ENCODE measurements around the gene TNPO3.
"Not testable (repeated sequence)": the region's sequence is repeated elsewhere in the genome, so short reads cannot be mapped to it uniquely, and the experiment has no call there.

TNPO3 gene

DNA sequence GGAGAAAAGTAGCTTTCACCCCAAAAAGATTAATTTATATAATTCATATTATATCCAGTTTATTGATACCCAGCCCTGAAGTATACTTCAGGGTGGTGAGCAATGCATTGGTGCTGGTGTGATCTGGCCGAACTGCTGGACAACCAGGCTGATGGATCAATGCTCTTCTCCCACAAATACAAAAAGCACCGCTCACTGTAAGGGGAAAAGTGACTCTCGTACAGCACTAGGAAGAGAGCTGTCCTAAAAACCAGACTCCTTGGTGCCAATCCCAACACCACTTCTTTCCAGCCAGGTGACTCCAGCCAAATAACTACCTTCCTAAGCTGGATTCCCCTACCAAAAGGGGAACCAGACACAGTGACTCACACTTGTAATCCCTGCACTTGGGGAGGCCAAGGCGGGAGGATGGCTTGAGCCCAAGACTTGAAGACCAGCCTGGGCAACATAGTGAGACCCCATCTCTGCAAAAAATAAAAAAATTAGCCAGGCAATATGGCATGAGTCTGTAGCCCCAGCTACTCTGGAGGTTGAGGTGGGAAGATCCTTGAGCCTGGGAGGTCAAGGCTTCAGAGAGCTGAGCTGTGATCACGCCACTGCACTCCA, 13.1 kb upstream of the TNPO3 start:
- no peak for DNase-seq

DNA sequence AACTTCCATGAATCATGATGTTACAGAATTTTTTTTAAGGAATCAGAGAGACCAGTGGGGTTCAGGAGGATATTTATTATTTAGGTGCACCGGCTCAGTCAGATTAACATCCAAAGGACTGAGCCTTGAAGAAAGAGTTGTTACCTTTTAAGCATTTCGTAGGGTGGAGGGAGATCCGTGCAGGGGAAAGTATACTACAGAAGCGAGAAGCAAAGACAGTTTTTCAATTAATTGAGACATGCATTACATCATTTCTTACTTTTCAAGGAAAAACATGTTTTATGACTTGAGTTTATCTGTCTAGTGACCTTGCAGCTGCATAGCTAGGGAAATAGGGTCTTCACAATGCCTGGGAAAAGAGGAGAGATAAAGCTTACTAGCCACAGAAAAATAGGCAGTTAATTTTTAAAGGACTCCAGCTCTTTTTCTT, 12.2 kb upstream of the TNPO3 start:
- DNase-seq: not testable (repeated sequence)

DNA sequence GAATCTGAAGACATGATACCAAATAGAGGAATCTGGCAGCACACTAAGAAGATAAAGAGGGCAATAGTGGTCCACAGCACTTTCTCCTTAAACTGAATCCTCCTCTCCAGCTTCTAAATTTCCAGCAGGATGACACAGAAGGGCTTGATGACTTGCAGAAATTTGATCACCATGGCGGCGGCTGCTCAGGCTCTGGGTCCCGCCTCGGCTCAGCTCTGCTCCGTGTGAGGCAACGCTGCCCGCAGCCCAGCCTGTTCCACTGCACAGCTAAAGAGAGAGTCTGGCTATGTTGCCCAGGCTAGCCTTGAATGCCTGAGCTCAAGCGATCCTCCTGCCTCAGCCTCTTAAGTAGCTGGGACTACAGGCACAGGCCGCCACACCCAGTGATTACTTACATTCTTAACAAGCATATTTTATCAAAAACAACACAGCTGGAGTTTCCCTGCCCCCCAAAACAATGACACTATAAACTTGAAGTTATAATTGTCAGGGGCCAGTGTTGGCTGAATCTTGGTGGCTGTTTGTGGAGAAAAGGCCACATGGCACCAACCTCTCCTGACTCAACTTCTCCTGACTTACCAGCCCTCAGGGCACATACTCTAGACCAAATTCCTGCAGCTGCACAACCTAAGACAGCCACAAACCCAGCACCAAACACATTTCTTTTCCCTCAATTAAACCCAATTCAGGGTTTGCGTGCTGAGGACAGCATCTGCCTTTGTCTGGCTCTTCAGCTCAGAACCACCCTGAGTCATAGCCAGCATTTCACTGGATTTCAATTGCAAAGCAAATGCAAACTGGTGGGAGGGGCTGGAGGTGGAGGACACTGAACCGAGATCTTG, 11.6 kb upstream of the TNPO3 start:
- no peak for DNase-seq

DNA sequence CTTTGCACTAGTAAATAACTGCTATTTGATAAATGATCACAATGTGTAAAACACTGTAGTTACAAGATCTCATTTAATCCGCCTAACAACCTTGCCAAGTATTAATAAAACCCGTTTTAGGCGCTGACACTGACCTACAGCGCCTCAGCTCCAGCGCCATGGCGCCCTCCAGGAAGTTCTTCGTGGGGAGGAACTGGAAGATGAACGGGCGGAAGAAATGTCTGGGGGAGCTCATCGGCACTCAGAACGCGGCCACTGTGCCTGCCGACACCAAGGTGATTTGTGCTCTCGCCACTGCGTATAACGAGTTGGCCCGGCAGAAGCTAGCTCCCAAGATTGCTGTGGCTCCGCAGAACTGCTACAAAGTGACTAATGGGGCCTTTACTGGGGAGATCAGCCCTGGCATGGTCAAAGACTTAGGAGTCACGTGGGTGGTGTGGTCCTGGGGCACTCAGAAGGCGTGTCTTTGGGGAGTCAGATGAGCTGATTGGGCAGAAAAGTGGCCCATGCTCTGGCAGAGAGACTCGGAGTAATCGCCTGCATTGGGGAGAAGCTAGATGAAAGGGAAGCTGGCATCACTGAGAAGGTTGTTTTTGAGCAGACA, 1.1 kb upstream of the TNPO3 start:
- DNase-seq: no peak

DNA sequence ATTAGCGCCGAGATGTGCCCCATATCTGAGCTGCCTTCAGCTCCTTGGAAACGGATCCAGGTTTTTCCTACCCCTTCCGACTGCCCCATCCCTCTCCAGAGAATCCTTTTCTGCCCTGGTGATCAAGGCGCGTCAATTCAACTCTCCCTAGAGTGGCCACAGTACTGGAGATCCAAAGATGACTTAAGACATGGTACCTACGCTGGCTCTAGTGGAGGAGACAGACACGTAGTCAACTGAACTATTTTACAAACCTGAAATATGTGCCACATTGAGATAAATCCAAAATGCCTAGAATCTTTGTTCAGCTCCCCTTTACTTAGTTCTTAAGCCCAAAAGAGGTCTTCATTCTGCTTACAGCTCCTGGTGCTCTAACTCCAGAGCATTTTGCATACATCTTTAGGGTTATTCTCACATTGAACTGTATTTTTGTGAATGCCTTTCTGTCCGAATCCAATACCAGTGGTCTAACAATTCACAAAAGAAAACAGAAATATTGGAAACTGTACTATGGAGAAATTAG, 444 bp upstream of the TNPO3 start:
- DNase-seq: no peak

DNA sequence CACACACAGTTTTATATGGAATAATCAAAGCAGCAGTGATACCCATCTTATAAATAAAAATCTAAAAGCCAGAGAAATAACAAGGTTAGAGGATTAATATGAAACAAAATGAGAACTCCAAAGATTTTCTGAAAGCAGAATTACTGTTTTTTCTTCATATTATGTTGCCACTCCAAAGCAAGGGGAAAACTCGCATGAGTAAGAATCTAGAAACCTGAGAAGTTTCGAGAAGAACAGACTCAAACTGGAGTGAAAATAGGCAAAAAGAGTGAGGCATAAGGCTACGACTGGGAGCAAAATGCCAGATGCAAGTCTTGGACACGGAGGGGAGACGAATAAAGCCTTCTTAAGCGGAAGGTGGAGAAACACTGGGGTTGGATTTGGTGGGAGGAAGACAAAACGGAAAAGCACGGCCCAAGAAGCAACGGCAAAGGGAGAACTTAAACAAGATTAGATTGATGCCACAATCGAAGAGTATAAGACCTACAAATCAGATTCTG, 923 bp downstream of the TNPO3 start:
- DNase-seq: no peak

DNA sequence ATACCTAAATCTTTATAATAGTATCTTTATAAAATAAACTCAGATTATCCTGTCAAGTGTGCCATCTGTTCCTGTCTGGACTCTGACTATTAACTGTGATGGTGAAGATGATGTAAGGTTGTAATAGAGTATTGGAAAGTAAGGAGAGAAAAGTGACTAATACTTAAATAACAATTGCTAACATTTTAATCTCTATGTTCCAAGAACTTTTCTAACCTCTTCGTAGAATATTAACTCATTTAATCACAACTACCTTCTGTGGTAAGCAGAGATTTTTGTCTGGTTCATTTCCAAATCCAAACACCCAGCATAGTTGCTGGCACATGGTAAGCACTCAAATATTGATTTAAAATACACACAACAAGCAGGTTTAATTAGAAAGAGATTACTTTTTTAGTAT, 2.5 kb downstream of the TNPO3 start:
- DNase-seq: no peak

DNA sequence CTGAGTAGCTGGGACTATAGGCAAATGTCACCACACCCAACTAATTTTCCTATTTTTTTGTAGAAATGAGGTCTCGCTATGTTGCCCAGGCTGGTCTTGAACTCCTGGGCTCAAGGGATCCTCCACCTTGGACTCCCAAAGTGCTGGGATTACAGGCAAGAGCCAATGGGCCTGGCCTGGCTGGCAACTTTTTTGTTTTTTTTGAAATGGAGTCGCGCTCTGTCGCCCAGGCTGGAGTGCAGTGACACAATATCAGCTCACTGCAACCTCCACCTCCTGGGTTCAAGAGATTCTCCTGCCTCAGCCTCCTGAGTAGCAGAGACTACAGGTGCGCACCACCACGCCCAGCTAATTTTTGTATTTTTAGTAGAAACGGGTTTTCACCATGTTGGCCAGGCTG, 3.5 kb downstream of the TNPO3 start:
- DNase-seq: not testable (repeated sequence)

DNA sequence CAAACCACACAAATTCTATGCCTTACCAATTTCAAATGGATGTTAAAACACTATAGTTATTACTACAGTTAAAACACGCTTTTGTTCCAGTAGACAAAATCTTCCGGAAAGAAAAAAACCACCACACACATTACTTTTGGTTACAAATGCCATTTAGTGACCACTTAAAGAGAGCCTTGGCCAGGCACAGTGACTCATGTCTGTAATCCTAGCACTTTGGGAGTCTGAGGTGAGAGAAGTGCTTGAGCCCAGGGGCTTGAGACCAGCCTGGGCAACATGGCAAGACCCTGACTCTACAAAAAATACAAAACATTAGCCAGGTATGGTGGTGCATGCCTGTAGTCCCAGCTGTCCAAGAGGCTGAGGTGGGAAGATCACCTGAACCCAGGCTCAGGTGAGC, 7.2 kb downstream of the TNPO3 start:
- DNase-seq: no peak

DNA sequence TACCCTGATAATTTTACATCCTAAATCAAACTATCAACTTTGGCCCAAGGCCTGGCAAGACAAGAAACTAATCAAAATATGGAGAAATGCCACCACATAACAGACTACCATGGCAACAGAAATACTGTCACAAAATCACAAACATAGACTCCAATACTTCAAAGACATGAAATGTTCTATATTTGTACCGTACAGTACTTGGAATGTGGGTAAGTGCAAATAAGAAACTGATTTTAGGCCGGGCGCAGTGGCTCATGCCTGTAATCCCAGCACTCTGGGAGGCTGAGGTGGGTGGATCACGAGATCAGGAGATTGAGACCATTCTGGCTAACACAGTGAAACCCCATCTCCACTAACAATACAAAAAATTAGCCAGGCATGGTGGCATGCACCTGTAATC, 9.2 kb downstream of the TNPO3 start:
- DNase-seq: no peak

DNA sequence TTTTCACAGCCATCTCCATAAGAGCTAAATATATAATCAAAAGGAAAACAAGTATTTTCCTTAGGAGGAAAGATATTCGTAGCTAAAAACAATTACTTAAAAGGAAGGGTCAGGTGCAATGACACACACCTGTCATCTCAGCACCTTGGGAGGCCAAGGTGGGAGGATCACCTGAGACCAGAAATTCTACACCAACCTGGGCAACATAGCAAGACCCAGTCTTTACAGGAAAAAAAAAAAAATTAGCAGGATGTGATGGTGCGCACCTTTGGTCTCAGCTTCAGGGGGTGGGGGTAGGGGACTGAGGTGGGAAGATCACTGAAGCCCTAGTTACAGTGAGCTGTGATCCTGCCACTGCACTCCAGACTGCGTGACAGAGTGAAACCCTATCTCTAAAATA, 11.9 kb downstream of the TNPO3 start:
- DNase-seq: no peak

DNA sequence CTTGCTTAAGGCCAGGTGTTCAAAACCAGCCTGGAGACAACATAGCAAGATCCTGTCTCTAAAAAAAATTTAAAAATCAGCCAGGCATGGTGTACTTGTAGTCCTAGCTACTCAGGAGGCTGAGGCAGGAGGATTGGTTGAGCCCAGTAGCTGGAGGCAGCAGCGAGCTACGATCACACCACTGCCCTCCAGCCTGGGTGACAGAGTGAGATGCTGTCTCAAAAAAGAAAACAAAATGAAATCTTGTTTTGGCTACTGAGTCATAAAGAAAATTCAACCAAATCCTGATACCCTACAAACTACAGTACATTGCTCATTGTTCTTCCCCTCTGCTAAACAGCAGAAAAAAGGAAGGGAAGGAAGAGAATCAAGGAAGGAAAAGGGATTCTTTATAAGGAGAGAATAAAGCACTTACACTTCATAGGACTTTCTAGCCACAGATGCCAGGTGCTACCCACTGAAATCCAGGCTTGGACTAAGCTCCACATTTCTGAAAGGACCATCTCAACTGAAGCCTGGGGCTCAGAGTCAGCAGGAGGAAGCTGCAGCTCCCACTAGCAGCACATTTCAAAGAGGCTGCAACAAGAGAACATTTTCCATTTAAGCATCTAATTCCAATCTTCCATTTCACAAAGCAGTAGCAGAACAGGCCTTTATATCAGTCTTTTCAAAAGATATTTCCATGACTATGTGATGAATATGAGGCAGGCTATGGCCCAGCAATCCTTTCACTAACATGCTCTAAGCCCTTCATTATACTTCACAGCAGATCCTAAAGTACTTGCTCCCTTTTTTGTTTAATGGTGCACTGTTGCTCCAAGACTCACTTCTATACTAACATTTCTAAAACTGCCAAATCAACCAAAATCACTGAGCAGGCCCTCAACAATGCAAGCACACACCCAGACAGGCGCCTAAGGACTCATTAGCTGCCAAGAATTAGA, 13.5 kb downstream of the TNPO3 start:
- no peak for DNase-seq

DNA sequence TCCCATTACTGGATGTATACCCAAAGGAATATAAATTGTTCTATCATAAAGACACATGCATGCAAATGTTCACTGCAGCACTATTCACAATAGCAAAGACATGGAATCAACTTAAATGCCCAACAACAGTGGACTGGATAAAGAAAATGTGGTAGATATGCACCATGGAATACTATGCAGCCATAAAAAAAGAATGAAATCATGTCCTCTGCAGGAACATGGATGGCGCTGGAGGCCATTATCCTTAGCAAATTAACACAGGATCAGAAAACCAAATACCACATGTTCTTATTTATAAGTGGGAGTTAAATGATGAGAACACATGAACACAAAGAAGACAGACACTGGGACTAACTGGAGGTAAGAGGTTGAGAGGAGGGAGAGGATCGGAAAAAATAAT, 16.4 kb downstream of the TNPO3 start:
- DNase-seq: not testable (repeated sequence)

DNA sequence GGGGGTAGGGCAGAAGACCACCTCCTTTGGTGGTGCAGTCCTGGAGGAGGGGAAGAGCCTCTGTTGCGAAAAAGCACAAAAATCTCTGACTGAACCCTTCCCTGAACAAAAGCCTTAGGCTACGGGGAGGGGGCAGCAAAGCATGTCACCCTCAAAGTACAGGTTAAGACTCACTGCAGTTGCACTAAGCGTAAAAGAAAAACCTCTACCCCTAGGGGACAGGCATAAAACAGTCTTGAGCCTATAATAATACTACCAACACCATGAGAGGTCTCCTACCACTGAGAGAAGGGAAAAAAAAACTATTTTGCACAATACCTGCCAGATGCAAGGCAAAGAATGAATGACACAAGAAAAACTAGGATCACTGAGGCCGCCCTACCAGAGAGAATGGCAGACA, 17.3 kb downstream of the TNPO3 start:
- DNase-seq: no peak

DNA sequence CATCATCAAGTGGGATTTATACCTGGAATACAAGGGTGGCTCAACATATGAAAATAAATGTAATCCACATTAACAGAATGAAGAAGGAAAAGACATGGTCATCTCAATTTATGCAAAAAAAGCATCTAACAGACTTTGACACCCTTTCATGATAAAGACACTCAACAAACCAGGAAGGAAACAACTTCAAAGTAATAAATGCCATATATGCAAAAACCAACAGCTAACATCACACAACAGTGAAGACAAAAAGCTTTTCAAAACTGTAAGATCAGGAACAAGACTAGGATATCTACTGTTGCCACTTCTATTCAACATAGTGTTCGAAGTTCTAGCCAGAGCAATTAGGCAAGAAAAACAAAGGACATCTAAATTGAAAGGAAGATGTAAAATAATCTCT, 22.9 kb downstream of the TNPO3 start:
- DNase-seq: no peak

DNA sequence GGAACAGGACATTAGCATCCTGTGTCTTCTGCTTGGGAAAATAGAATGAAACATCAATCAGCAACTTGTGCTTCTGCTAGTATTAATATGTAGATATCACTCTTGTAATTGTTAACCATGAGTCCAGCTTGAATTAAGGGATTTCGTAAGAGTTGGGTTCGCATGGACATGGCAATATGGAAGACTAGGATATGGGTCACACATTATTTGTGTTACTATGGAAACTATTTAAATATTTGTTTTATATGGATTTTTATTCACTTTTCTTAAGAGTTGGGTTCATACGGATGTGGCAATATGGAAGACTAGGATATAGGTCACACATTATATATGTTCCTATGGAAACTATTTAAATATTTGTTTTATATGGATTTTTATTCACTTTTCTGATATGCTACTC, 24.5 kb downstream of the TNPO3 start:
- DNase-seq: no peak

DNA sequence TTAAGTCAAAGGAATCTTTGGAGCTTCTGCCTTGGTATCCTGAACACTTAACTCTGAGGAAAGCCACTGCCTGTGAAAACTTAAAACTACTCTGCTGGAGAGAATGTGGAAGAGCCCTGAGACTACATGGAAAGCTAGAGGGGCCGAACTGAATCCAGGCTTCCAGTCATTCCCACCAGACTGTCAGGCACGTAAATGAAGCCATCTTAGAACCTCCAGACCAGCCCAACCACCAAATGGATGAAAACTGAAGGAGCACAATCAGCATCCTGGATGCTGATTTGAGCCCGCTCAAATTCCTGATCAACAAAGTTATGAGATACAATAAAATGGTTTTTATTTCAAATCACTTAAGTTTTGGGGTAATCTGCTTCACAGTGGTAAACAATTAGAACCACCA, 30.8 kb downstream of the TNPO3 start:
- DNase-seq: no peak

DNA sequence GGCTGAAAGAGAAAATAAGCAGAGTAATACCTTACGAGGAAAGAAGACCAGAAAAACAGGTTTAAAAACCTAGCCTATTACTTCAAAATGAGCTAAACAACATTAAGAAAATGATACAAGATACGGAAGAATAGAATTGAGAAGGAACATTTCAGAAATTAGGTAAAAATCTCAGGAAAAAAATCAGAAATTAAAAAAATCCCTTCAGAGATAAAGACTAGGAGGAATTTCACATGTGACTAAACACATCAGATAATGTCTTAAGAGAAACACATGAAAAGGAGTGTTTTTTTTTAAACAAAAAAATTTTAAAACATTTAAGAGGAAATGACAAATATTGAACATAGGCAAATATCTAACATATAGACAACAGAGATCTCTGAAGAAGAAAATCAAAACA, 33.3 kb downstream of the TNPO3 start:
- DNase-seq: no peak

DNA sequence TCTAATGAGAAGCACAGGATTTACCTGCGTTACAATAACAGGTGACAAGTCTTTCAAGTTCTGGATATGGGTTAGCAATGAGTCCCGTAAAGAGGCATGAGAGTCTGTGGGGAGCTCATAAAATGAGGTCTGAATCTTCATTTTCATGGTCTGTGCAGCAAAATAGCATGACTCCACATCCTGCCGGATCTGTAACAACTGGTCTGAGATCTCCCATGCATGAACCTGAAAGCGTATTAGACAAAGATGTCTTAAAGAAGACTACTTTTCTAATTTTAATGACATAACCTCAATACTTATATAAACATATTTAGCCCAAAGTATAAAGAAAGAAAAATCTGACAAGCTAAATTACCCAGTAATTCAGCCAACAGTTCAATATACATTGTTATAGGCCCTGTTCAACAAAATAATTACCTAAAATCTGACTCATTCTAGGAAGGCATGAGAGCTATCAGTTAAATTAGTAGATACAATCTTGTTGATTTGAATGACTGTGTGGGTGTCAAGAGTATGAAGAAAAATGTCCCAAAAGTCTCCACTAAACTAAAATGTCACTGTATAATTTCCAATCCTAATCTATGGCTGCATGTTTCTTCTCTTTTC, 36.9 kb downstream of the TNPO3 start:
- DNase-seq: no peak

DNA sequence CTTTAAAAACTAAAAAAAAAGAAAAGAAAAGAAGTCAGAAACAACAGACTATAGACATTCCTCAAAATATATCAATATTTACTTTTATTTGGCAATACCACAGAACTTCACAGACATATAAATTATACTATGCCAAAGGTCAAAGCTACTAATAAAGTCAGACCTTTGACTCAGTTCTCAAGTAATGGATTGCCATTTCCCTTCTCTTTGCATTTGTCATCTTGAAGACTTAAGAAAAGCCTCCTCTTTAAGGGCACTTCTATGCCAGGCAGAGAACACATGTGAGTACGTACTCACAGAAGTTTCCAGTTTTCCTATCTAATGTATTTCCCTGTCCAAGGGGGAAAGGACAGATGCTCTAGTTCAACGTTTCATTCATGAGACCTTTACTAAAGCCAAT, 37.6 kb downstream of the TNPO3 start:
- no peak for DNase-seq

DNA sequence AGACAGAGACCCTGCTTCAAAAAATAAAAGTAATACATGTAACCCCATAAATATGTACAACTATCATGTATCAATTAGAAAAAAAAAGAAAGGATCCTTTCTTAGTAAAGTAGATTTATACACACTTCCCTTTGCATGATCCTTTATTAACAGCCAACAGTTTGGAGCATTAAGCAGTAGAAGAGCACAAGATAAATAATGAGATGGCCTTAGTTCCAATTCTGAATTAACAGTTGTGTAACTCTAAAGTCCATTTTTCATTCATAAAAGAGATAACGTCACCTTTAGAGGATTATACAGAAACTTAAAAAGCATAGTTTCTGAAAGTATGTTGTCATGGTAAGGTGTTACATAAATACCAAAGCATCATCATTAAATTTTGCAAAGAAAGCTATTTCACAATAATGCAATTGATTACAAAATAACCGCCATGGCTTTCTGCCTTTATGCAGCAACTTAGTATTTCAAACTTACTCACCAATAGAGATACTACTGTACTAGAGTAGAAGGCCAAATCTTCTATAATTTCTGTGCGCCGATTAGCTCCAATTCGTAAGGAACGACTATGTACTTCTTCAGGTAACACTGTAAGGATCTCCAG, 40.3 kb downstream of the TNPO3 start:
- DNase-seq: no peak

All from NCI-H1105 (cell line).